NCI-H2107 (cell line): ENCODE measurements around the gene PBX2.
"Not testable (repeated sequence)": the region's sequence is repeated elsewhere in the genome, so short reads cannot be mapped to it uniquely, and the experiment has no call there.

Experiments used
- DNase-seq: peaks from one replicate; lab custom pipeline; 2025; lab: John Stamatoyannopoulos, UW

The PBX2 gene

GRCh38 chr6:32190054-32190851 is at the start of gene PBX2:
Gene PBX2, minus strand, starts transcription at chr6:32190202. Its CDS starts 287 bp downstream, at chr6:32189915.
- peak; percentile 27 for DNase-seq

DNA sequence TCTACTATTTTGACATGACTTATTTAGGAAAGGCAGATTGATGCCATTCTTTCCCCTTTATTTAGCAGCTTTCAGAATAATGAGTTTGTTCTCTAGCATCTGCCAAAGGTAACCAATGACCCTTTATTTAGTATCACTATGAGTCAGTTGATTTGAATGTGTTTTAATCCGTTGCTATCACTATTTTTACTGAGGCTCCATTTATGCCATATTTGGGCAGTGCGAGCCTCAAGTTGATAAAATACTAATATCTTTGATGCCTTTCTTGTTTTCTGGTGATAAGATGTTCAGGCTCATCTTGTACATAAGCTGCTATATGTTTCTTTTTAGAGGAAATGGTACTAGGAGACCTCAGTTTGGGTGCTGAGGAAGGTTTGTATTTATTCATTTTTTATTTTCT is 49.5 kb upstream of the PBX2 start:
- no peak for DNase-seq

DNA sequence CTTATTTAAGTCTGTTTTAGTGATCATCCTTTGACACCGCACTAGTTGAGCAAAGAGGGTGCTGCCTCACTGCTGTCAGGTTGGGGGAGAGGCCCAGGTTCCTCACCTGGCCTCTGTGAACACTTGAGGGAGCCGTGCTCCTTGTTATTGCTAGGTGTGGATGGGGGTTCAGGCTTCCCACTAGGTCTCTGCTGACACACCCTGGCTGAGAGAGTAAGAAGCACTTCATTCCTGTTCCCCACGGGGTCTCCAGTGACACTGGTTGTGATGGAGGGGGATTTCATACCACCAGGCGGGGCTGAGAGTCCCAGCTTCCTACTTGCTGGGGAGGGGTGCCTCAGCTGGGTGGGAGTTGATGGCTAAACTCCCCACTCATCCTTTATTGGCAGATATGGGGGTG is 44.9 kb upstream of the PBX2 start:
- no peak for DNase-seq

- DNase-seq = no peak
Measured at GRCh38 chr6:32226434-32226833, 36.4 kb upstream of the PBX2 start.

DNA sequence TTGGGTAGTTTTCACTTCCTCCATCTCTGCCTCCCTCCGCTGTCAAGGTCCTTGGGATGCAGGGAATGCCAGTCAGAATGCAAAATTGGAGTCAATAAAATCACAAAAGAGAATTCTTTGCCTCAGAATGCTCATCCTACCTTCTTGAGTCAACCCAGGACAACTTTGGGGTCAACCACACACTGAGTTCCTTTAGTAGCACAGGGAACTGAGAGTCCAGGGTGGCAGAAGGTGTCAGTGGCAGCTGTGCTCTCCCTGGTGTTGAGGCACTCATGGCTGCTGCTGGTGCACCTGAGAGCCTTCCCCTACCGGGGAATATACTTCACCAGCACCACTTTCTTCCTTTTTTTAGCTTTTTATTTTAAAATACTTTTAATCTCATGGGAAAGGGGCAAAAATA is 34.7 kb upstream of the PBX2 start:
- DNase-seq = no peak

DNA sequence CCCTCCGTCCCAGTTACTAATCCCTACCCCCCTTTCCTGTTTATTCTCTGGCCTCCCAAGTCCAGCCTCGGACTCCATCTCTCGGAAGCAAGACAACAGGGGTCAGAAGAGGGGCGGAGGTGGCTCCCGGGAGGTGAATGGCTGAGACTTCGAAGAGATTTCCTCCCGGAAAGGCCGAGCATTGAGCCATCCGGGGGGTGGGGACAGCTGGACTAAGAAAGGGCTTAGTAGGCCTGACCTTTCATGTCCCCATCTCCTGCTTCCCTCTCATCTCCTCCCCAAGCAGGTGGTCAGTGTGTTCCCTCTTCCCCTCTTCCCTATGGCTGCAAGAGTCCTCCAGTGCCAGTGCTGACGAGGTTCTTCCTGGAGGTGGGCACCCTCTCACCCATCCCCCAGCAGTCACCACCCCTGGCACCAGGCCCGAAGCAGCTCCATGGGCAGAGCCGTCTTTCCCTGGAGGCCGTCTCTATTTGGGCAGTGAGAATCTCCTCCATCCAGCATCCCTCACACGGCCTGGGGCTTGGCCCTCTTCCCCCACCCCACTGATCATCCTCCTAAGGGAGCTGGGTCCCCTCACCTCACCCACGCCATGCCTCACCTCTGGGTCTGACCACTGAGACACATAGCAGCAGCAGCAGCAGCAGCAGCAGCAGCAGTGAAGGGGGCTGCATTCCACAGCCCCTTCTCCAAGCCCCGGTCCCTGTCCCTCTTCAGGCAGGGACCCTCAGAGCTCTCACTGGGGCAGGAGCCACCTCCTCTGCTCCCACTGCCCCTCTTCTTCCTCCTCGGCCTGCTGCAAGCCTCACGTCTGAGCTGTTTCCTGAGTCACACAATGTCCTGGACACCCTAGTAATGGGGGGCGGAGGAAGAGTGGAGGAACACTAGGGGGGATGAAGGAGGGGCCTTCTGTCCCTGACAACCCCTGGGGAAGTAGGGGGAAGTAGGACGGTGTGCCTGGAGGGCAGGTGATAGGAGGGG is 33.5 kb upstream of the PBX2 start, which contains the start of gene NOTCH4:
Gene NOTCH4, minus strand, starts transcription at position 810 of the 978 bp plus-strand sequence. Its CDS starts 139 bp downstream, at position 671.
- DNase-seq = no peak

DNA sequence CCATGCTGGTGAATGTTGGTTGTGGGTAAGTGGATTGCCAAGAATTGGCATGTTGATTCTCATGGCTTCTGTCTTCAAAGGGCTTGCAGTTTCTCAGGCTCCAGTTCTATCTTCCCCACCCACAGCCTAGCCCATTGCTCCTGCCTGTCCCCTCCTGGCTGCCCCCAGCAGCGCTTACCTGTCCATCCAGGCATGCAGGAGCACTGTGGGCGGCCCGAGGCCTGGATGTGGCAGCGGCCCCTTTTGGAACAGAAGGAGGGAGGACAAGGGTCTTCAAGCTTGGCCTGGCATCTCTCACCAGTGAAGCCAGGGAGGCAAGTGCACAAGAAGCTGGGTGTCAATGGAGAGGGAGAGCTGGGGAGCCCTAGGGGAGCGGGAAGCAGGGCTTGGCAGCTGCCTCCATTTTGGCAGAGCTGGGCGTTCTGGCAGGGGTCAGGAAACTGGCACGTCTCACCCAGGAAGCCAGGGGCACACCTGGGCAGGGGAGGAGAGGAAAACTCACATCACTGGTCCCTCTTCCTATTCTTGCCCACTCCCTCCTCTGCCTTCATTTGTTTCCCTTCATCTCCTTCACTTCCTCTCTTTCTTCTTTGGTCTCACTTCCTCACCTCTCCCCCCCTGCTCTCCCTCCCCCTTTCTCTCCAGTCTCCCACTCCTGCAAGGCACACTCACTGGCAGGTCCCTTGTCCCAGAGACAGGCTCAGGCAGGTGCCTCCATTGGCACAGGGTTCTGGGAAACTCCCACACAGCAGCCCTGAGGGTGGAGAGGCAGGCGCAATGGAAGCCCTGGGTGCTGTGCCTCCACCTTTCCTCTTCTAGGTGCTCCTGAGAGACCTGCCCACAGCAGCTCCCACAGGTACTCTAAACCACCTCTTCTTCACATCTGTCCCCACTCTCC is 32.6 kb upstream of the PBX2 start:
- no peak for DNase-seq

GRCh38 chr6:32220021-32220420 is 30.0 kb upstream of the PBX2 start:
- DNase-seq = no peak

GRCh38 chr6:32218167-32218566 is 28.2 kb upstream of the PBX2 start:
- no peak for DNase-seq

- no peak for DNase-seq
Measured at GRCh38 chr6:32216998-32217397, 27.0 kb upstream of the PBX2 start.

- no peak for DNase-seq
Measured at GRCh38 chr6:32216285-32216684, 26.3 kb upstream of the PBX2 start.

GRCh38 chr6:32215617-32216016 is 25.6 kb upstream of the PBX2 start:
- DNase-seq = no peak

GRCh38 chr6:32214126-32214525 is 24.1 kb upstream of the PBX2 start:
- DNase-seq = no peak

GRCh38 chr6:32213649-32214048 is 23.6 kb upstream of the PBX2 start:
- DNase-seq = no peak

DNA sequence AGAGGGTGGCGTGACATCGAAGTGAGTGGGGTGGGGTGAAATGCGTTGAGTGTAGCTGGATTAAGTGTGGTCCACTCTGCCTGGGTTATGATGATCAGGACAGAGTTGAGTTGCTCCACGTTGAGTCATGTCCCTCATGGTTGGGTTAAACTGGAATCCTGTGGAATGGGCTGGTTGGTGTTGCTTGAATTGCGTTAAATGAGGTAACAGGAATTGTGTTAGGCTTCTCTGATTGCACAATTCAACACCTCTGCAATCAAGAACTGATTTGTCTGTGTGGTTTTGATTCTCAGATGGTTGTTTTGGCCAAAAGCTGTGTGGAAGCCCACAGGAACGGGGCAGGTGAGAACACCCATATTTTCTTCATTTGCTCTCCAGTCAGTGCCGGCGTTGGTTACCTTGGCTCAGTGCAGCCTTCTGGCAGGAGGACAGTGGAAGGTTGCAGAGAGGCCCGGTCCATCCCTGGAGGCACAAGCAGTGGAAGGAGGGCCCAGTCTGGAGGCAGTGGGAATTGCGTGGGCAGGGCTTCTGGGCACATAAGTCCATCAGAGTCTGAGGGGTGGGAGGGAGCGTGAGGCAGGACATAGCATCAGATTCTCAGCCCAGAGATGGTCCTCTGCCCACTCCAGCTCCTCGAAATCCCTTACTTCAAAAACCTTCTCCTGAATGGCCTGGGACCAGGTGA is 22.2 kb upstream of the PBX2 start:
- no peak for DNase-seq

- DNase-seq = not testable (repeated sequence)
Measured at GRCh38 chr6:32211432-32211831, 21.4 kb upstream of the PBX2 start.

DNA sequence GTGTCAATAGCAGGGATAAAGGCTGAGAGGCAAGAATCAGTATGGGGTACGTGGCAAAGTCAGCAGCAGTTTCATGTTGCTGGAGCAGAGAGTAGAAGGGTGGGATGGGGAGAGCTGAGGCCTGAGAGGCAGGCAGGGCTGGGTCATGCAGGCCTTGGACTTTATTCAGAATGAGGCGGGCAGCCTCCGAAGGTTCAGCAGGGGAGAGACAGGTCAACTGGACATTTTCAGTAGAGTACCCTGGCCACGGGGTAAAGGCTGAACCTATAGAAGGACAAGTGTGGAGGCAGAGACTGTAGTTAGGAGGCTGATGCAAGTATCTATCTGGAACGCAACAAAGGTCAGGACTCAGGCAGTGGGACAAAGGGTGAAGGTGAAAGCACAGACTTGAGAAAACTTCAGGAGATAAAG is 20.2 kb upstream of the PBX2 start:
- no peak for DNase-seq

DNA sequence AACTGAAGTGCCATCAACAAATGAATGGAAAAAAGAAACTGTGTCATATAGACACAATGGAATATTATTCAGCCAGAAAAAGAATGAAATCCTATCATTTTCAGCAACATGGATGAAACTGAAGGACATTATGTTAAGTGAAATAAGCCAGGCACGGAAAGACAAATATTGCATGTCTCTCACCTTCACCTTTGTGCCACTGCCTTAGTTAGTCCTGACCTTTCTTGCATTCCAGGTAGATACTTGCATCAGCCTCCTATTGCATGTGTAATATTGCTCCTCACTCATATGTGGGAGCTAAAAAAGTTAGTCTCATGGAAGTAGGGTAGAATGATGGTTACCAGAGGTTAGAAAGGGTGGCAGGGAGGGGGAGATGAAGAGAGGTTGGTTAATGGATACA is 19.0 kb upstream of the PBX2 start:
- DNase-seq = no peak

GRCh38 chr6:32204268-32204715 is 14.3 kb upstream of the PBX2 start:
- no peak for DNase-seq

DNA sequence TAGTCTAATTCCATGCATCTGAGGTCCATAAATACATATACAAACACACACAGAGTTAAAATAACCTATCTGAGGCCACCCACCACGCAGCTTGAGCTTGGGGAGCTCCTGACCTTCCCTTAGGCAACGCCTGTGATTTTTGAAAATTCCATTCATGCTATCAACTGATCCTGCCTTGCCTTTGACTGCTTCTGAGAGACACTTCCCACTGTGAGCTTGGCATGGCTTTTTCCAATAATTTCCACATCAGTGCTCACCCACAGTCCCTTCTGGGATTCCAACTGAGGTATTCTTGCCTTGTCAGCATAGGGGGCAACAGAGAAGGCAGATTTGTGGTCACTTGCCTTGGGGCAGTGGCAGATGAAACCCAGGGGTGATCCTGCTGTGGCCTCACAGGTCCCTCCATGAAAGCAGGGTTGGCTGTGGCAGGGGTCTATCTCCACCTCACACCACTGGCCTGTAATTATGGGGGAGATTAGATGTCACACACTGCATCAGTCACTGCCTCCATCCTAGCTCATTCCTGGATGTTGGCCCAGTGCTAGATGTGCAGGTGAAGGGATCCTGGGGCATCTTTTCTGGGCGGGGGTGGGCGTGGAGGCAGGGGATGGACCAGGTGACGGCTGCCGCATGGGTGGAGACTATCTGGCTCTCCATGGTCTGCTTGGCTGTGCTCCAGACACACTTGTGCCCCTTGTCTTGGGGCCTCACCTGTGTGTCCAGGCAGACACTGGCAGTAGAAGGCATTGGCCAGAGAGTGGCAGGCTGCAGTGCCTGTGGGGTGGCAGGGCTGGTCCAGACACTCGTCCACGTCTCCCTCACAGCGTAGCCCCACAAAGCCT is 13.6 kb upstream of the PBX2 start:
- no peak for DNase-seq
